Left lobe of liver (tissue), 2 donors: ENCODE results near the gene BCDIN3D. TPM values are rescaled to one million over a fixed set of nuclear protein-coding genes. Genes with fewer than 3 reads are reported as not detected.
A peak's percentile ranks its signal among the peaks of the same experiment; 100 is the strongest.
"Not testable (repeated sequence)": the region's sequence is repeated elsewhere in the genome, so short reads cannot be mapped to it uniquely, and the experiment has no call there.

Experiments
- ATAC-seq: fragments of 200-7000 bp; cut with Tn5 transposase; one replicate; pipeline ENCODE4 v1.9.1; 2020; ENCODE audit warnings: mild to moderate bottlenecking, moderate library complexity
- DNase-seq: peaks from one replicate; pipeline ENCODE4 v3.0.0-alpha.2; 2020; ENCODE audit warnings: low spot score
- total RNA-seq: library from RNA; stranded (reverse); gene quantifications from one replicate; pipeline ENCODE4 v1.2.1, GENCODE V29; 2021
- donor health status: DM: no; HTN: no; CAD: no; lungs with moderate emphysema.
- donor health status: DM: no; HTN: yes; CAD: no.

The BCDIN3D gene
- total RNA-seq, 1 donor from 2014 or later = 3.2 TPM

DNA sequence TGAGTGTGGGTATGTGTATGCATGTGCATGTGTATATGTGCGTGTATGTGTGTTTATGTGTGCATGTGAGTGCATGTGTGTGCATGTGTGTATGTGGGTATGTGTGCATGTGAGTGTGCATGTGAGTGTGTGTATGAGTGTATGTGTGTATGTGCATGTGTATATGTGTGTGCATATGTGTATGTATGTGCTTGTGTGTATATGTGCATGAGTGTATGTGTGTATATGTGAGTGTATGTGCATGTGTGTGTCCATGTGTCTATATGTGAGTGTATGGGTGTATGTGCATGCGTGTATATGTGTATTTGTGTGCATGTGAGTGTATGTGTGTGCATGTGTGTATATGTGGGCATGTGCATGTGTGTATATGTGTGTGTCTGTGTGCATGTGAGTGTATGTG lies 35.1 kb upstream of the BCDIN3D start:
- ATAC-seq (no peak), DNase-seq (no peak)

DNA sequence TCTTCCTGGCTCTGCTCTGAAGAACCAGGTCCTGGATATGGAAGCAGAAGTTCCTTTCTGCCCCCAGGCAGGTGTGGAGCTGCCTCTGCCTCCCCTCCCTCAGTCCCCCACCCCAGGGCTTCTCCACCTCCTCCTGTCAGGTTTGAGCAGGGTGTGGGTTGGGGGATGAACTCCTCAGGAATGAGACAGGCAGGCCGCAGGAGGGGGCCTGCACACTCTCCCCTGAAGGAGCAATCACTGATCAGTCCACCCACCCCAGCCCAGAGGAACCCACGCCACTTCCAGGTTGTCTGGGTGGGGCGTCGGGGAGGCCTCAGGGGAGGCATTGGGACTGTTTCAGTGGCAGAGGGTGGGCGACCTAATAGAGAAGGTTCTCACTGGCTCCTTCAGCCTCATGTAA lies 34.2 kb upstream of the BCDIN3D start:
- ATAC-seq (no peak), DNase-seq (no peak)

DNA sequence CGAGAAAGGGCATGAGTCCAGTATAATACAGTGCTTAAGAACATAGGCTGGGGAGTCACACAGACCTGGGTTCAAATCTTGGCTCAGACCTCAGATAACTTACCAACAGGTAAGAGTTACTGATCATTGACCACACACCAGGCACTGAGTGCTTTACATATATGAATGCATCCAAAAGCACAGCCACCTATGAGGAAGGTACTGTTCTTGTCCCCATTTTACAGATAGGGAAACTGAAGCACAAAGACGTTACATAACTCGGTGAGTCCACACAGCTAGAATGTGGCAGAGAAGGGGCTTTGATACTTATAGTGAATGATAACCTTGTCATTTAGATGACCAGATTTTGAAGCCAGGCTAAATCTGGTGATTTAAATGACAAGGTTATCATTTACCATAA lies 33.2 kb upstream of the BCDIN3D start:
- DNase-seq = no peak
- ATAC-seq = no peak

DNA sequence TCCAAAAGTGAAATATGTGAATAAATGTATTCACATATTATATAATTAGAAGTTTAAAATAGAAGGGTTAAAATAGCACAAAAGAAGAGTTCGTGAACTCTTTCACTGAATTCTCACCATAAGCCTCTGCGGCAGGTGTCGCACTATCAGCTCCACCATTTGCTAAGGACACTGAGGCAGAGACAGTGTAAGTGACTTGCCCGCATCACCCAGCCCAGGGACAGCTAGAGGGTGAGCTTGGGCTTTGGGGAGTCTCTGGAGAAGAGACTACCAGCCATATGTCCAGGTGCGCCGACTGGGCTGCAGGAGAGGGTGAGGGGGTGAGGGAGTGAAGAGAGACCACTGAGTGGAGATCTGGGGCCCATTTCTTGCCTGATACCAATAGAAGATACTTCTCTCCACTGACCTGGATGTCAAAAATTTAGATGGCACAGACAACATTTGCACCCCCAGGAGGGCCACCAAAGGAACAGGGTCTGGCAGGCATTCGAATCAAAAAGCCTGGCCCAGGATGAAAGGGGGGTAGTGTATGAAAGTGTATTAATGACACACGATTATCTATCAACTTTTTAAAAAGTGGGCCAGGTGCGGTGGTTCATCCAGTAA lies 32.3 kb upstream of the BCDIN3D start:
- ATAC-seq (no peak), DNase-seq (no peak)

DNA sequence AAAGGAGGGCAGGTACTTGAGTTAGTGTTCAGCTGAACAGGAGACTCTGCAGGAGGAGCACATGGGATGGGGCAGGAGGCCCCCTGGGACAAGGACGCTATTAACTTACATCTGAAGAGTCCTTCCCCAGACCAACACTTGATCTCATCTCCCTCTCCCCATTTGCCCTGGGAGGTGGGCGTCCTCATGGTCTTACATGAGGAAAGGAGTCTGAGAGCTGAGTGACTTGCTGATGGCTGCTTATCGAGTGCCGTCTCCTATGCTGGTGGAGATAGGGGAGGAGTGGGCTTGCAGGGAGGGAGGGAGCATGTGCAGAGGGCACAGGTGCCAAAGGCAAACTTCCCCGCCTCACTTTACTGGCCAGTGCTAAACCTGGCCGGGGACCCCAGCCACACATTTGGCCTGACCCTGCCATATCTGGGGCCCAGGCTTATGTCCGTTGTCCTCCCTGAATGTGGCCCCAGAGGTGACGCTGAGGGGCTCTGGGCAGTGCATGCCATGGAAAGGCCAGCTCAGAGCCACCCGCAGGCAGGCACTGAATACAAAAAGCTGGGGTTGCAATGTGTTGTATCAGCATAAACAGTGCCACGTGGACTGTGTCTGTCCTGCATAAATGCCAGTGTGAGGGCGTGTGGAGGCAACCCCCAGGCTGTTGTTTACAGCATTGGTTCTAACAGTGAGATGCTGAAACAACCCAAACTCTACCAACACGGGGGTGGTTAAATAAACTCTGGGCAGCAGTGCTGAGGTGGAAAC lies 31.4 kb upstream of the BCDIN3D start:
- no peak for DNase-seq

DNA sequence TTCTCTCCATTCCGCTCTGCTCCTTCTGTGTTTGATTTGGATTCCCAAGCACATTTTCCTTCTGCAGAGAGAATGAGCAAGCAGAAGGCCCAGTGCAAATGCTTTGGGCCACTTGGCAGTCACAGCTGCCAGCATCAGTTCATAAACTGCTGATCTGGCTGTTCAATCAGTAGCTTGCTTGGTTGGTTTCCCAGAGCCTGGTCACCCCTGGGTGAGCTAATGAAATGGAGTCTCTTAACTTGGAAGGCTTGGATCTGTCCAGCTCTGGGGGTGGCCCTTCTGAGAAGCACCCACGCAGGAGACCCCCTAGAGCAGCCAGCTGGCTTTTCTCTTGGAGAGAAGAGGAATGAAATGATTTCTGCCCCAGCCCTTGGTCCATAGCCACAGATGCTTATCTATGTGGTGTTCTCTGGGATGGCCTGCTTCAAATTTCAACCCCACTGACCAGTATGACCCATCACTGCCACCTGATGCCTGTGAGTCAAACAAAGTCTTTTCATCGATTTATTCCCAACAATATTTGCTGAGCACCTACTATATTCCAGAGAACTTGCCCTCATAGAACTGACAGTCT lies 30.5 kb upstream of the BCDIN3D start:
- DNase-seq = peak; percentile 52
- ATAC-seq = peak; percentile 83

More for the DNA sequence above, 31.4 kb upstream of the BCDIN3D start:
- peak; percentile 51 for ATAC-seq

DNA sequence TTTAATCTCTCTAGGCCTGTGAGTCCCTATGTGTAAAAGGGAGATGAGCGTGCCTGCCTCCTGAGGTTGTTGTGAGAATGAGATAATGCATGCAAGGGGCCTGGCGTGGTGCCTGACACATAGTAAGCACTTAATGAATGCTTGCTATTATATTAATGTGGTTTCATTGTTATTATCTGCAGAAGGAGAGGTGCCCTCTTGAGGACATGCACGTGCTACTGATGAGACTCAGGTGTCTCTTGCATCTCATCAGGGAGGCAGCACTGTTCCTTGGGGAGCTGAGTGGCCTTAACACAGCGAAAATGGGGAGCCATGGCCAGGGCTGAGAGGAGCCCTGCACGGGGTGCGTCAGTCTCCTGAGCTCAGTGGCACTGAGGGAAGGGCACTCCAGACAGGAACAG lies 29.9 kb upstream of the BCDIN3D start:
- no peak for ATAC-seq
- DNase-seq = no peak

DNA sequence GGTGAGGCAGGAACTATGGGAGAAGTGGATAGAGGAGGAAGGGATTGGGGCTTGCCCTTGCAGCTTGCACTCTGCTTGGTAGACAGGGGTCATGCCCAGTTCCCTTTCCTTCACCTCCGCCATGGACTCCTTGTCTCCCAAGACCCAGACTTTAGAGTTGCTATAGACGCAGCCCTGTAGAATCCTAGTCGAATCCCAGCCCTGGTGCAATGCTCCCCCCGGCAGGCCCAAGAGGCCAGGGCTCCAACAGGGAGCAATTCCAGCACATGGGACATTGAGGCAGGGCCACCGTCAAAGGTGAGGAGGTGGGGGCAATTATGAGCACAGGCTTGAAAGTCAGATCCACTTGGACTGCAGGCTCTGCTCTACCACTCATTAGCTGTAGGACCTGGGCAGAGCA lies 29.5 kb upstream of the BCDIN3D start:
- ATAC-seq = no peak
- no peak for DNase-seq

DNA sequence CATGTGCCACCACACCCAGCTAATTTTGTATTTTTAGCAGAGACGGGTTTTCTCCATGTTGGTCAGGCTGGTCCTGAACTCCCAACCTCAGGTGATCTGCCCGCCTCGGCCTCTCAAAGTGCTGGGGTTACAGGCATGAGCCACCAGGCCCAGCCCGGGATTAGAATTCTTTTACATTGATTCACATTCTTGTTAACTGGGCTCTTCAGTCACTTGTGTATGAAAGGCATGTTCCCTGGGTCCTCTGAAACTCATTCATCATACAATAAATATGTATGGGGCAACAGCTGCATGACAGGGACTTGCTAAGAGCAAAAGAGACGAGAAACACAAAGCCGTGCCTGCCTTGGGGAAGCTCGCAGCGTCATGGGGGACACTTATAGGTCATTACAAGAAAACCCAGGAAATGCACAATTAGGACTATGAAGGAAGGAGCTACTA lies 28.9 kb upstream of the BCDIN3D start:
- ATAC-seq = not testable (repeated sequence)
- DNase-seq = peak; percentile 11

DNA sequence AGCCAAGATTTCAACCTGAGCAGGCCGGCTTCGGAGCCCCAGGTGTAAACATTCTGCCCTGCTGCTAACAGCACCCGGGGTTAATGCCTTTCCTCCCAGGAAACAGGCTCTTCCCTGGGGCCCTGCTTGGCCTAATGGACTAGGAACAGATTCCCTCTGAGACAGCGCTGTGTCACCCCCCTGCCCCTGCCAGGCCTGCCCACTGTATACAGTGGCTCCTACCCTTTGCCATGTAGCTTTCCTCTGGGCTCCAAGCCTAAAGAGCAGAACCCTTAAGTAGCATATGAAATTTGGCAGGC lies 28.3 kb upstream of the BCDIN3D start:
- ATAC-seq = no peak
- peak; percentile 10 for DNase-seq

DNA sequence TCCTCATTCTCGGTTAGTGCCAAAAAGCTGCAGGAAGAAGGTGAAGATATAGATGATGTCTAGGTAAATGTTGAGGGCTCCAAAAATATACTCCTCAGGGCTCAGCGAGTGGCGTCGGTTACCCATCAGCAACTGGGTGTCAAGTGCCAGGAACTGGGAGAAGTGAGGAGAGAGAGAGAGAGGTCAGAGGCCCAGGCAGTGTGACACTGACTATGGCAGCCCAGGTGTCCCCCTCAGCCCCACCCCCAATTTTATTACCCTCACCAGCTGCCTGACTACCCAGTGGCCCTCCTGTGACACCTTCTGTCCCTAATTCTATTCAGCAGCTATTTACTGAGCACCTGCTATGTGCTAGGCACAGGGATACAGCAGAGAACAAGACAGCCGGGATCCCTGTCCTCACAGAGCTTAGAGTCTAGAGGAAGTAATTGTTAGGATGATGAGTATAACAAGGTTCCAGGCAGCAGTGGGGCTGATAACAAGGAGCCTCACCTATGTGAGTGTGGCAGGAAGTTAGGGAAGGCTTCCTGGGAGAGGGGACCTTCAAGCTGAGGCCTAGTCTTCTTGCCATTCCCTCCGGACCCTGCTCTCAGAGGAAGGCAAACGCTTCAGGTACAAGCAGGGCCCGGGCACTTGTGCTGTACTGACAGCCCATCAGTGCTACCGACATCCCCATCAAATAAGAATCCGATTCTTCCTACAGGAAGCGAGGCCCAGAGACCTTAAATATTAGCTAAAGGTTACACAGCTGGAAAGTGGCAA lies 27.8 kb upstream of the BCDIN3D start:
- ATAC-seq (no peak), DNase-seq (no peak)

DNA sequence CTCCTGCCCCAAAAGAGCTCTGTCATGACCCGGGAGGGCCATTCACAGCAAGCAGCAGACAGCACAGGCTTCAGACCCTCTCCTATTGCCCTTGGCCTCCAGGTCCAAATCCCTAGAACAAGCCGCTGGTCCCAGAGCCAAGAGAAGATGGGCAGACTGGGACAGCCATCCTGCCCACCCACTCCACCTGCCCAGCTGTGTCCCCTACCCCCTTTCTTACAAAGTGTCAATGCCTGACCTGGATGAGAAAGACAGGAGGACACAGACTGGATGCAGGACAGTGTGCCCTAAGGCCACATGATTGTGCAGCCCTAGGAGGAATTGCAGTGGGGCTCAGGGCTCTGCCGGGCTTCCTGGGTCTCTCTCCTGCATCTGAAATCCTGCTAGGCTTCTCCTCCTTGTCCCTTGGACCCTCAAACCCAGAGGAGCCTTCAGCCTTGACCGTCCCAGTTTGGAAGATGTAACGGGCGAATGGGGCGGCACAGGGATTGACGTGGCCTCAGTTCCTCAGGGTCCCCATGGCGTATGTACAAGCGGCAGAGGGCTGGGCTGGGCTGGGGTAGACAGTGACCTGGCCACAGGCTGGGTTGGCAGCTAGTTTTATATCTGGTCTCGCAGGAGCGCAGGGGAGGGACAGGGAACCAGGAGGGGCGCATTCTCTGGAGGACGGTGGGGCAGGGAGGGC lies 27.1 kb upstream of the BCDIN3D start:
- no peak for ATAC-seq
- peak; percentile 35 for DNase-seq

DNA sequence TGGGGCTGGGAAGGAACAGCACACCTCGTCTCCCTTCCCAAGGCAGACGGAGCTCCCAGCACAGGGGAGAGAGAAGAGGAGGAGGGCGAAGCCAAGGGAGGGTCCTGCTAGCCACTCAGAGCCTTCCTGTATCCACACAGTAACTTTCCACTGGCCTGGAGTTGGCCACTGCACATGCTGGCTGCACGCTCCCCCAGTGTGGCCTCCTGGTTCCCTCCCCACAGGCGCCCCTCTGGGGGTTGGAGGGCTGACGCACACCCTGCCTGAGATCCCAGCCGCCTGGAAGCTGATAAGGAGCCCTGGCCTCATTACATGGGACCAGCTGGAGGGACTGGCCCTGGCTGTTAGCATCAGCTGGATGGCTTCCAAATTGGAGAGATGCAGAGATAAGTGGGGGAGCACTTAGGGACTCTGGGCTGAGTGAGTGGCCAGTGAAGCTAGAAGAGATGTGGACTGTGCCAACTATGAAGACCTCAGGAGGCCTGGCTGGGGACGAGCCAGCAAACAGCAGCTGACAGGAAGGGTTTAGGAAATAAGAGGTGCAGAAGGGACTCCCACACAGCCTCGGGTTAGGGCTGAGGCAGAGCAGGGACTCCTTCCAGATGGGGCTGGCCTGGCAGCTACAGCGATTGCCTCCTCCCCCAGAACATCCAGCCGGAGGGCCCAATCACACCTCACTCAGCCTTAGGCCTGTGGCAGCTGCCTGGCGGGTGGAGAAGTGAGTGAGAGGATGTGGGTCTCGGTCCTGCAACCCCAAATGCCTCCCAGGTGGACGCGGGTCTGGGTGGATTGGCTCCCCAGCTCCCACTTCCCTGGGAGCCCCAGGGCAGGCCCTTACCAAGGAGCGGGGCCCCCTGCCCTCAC lies 26.3 kb upstream of the BCDIN3D start:
- DNase-seq (no peak), ATAC-seq (peak; percentile 15)

DNA sequence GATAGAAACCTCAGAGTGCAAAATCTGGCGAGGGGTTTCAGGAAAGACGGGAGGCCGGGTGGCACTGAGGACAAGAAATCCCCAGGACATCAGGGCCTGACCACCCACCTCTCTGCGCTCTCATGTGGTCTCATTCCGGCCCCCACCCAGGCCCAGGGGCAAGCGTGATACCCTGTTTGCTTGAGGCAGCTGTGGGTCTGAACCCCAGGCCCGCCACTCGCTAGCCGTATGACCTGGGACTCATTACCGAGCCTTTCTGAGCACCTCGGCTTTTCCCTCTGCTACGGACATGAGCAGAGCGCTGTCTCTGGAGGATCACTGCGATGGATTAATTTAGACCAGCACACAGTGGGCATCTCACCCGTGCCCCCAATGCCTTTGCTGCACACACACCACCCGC lies 25.5 kb upstream of the BCDIN3D start:
- no peak for ATAC-seq

DNA sequence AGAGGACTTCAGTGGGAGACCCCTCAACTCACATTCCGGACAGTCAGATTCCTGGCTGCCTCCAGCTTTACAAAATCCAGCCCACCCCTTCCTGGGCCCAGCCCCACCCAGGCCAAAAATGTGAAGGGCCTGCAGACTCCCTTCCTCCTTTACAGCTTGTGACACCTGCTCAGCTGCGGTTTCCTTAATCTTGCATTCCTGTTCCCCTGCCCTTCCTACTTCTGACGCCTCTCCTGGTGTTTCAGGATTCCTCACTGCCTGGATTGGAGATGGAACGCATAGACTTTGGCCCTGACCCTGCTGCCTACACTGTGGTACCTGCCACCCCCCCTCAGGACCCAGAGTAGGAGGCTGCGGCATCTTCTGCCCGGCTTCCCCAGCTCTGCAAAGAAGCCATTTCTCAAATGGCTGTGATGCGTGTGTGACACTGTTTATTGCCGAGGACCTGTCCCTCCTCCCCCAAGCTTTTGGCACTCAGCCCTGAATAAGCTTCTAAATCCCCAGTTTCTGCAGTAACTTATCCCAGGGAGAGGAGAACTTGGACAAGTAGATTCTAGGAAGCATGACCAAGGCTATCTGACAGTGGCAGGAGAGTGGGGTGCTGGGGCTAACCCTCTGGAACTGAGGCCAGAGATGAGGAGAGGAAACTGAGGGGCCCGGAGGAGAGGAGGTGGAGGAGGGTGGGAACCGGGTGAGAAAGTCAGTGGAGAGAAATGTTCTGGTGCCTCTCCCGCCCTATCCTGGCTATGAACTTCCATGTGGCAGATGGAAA lies 24.9 kb upstream of the BCDIN3D start:
- ATAC-seq (no peak), DNase-seq (no peak)

More for the DNA sequence above, 25.5 kb upstream of the BCDIN3D start:
- DNase-seq = no peak

DNA sequence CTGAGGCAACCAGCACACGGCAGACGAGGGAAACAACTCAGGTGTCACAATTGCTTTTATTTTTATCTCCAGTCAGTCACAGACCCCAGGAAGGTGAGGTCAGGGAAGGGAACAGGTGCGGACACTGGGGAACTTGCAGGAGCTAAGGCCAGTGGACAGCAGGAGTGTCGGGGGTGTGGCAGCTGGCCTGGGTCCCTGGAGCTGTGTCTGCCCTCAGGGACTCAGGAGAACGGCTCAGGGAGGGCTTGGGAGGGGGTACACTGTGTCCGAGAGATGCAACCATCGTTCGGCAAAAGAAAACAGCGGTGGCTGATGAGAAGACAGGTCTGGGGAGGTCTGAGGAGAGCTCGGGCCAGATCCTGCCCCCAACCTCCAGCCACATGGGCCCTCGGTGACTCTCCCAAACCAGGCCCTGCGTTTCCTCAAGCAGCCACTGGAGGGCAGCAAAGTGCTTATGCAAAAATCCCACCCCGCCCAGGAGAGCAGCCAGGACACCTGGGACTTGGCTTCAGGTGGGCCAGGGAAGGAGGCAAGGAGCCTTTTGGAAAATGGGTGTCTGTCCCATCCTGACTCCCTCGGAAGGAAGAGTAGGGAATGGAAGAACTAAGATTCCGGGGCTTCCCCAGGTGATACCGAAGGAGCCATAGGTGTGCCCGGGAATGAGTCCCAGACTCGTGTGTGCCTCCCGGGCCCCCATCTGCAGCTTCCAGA lies 24.1 kb upstream of the BCDIN3D start:
- peak; percentile 75 for DNase-seq

DNA sequence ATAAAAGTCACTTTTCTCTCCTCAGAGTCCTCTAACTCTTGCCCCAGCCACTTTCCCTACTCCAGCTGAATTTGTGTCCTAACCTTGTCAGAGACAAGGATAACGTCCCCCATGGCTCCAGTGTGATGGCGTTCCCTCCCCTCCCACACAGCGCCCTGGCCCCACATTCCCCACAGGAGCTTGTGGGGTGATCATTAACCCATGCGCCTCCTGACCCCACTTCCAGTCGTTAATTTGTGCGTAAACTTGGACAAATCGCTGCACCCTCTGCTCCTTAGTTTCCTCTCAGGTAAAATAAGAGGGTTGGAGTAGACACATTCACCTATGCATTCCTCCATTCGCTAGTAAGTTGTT lies 22.9 kb upstream of the BCDIN3D start:
- ATAC-seq (no peak), DNase-seq (no peak)

More for the DNA sequence above, 24.1 kb upstream of the BCDIN3D start:
- ATAC-seq = peak; percentile 92

DNA sequence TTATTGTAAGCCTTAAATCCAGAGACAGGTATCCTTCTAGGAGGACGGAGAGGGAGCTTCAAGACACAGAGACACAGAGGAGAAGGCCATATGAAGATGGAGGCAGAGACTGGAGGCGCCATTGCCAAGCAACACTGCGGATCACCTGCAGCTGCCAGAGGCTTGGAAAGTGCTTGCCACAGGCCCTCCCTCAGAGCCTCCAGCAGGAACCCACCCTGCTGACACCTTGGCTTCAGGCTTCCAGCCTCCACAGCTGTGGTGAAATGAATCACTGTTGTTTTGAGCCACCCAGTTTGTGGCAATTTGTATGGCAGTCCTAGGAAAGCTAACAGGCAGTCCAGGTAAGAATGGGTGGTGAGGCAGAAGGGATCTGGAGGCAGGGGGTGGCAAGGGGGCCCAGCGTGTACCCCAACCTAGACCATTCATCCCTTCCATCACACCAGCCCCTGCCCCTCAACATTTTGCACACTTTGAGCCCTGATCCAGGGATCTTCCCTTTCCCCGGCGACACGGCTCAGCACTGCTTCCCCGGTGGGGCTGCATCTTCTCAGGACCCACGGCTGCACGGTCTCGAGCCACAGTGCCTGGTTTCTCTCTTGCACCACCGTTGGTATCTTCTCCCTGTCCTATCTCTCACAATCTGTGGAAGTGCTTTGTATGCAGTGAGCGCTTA lies 22.3 kb upstream of the BCDIN3D start:
- no peak for ATAC-seq
- no peak for DNase-seq

DNA sequence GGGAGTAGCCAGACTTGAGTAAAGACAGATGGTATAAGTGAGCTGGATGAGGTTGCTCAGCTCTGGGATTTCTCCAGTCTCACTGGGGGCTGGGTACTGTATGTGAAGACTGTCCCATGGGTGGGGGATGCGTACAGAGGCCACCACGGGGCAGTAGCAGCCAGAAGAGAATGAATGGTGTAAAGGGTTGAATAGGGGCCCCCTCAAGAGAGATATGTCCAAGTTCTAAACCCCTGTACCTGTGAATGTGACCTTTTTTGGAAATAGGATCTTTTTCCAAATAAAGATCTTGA lies 21.8 kb upstream of the BCDIN3D start:
- DNase-seq = no peak
- no peak for ATAC-seq
